ENCODE results near the gene VPS37C. TPM values are rescaled to one million over a fixed set of nuclear protein-coding genes. Genes with fewer than 3 reads are reported as not detected.

Gene VPS37C
- total RNA-seq, 8 experiments from 2014 or later, result 6.8 to 13.9 (median 11.0) TPM

- H3K4me3 ChIP-seq, result no peak overlapping the region
These were observed 35.9 kb downstream of the VPS37C start for GRCh38 chr11:61125310-61125684.

DNA sequence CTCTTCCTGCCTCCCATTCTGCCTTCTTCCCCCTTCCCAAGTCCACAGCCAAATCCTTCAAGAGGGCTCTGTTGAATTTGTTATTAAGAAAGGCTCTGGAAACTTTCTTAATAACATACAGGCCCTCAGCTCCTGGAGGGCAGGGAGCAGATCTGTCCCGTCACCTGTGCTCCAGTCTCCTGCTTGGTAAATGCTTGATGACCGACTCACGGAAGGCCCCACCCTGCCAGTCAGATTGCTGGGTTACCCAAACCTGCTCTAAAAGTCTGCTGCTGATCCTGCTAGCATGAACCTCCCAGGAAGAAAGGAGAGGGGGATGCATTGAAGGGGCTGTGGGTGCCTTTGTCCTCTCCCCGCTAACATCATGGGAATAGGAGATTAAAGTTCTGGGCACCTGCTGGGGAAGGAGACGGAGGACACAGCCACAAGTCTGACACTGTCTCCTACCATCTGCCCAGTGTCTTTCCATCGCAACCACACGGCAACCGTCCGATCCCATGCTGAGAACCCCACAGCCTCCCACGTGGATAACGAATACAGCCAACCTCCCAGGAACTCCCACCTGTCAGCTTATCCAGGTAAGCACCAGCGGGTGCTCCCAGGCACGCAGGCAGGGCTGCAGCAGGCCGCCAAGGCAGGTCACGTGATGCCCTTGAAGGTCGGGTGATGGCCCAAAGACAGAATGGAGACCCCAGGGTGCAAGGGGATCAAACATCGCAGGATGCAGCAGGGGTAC, 36.5 kb downstream of the VPS37C start:
- Histone ChIP-seq H3K27ac (no peak overlapping the region), H3K4me3 (no peak overlapping the region), H3K4me1 (replicated peaks in 1 of 2) (peaks cover 19 to 27% of the 10 kb centered on the region in 2 donors)
- in situ Hi-C loops (cut with MboI; ENCODE audit: low pct_unique_long_range_greater_than_20kb in 2 of 9, low sequenced_read_pairs in 9 of 9, unreplicated experiment in 9 of 9), result loop anchor here in 3 of 9 experiments (10.0 kb wide), 3 partner anchors 180 to 290 kb away; partner anchors contain the start of gene TMEM109 (in 2 of the 3)
- WGBS, 10 experiments, result 67 to 100% (median 89%) methylated on average over 1 to 9 of the region's 17 CpGs; no CpG with 5 or more reads in 5 of the 10 experiments
- no peak for ATAC-seq (replicated peaks in 6 of 8)

More at GRCh38 chr11:61125310-61125684, 35.9 kb downstream of the VPS37C start:
- ATAC-seq (replicated peaks in 6 of 8), result no peak
- WGBS, 10 experiments, result 0 to 83% (median 40%) methylated on average over 1 to 3 of the region's 6 CpGs; no CpG with 5 or more reads in 3 of the 10 experiments
- peaks cover 21 to 27% of the 10 kb centered on the region in 2 donors for H3K4me1 ChIP-seq (replicated peaks in 1 of 2)
- in situ Hi-C loops (cut with MboI; ENCODE audit: low pct_unique_long_range_greater_than_20kb in 2 of 9, low sequenced_read_pairs in 9 of 9, unreplicated experiment in 9 of 9), result loop anchor here in 3 of 9 experiments (10.0 kb wide), 3 partner anchors 180 to 290 kb away; partner anchors contain the start of gene TMEM109 (in 2 of the 3)
- no peak overlapping the region for H3K27ac ChIP-seq

GRCh38 chr11:61123775-61124571, 37.3 kb downstream of the VPS37C start:
- no peak for ATAC-seq (replicated peaks in 6 of 8)
- in situ Hi-C loops (cut with MboI; ENCODE audit: low pct_unique_long_range_greater_than_20kb in 2 of 9, low sequenced_read_pairs in 9 of 9, unreplicated experiment in 9 of 9), result loop anchor here in 3 of 9 experiments (10.0 kb wide), 3 partner anchors 179 to 289 kb away; partner anchors contain the start of gene TMEM109 (in 2 of the 3)
- no peak overlapping the region for H3K27ac ChIP-seq

GRCh38 chr11:61122761-61123160, 38.5 kb downstream of the VPS37C start:
- H3K27ac ChIP-seq, result no peak overlapping the region
- WGBS, 10 experiments, result 20 to 100% (median 90%) methylated on average over 2 to 10 of the region's 13 CpGs; no CpG with 5 or more reads in 3 of the 10 experiments
- no peak overlapping the region for H3K4me3 ChIP-seq
- no peak for ATAC-seq (replicated peaks in 6 of 8)
- in situ Hi-C loops (cut with MboI; ENCODE audit: low pct_unique_long_range_greater_than_20kb in 2 of 9, low sequenced_read_pairs in 9 of 9, unreplicated experiment in 9 of 9), result loop anchor here in 3 of 9 experiments (10.0 kb wide), 3 partner anchors 178 to 288 kb away; partner anchors contain the start of gene TMEM109 (in 2 of the 3)
- H3K4me1 ChIP-seq (replicated peaks in 1 of 2), result peaks cover 16 to 19% of the 10 kb centered on the region in 2 donors

More at GRCh38 chr11:61123775-61124571, 37.3 kb downstream of the VPS37C start:
- WGBS, 10 experiments, result 80 to 88% methylated on average over 3 of the region's 13 CpGs; no CpG with 5 or more reads in 8 of the 10 experiments
- Histone ChIP-seq H3K4me3 (no peak overlapping the region), H3K4me1 (replicated peaks in 1 of 2) (peaks cover 16 to 24% of the 10 kb centered on the region in 2 donors)

GRCh38 chr11:61121917-61122316, 39.3 kb downstream of the VPS37C start:
- WGBS, 10 experiments, result 50 to 100% (median 89%) methylated on average over 1 to 2 of the region's 2 CpGs; no CpG with 5 or more reads in 5 of the 10 experiments

GRCh38 chr11:61121192-61121831, 39.9 kb downstream of the VPS37C start:
- in situ Hi-C loops (cut with MboI; ENCODE audit: low pct_unique_long_range_greater_than_20kb in 2 of 9, low sequenced_read_pairs in 9 of 9, unreplicated experiment in 9 of 9), result loop anchor here in 3 of 9 experiments (10.0 kb wide), 3 partner anchors 177 to 287 kb away; partner anchors contain the start of gene TMEM109 (in 2 of the 3)
- ATAC-seq (replicated peaks in 6 of 8), result peak in 5 of 8 experiments; percentile 13 to 32 (median 16)
- Histone ChIP-seq H3K4me1 (replicated peaks in 1 of 2) (peaks cover 16 to 17% of the 10 kb centered on the region in 2 donors), H3K4me3 (no peak overlapping the region), H3K27ac (peak overlapping the region in 1 of 2 donors; percentile 15)
- 39 to 100% (median 90%) methylated on average over 1 to 10 of the region's 15 CpGs; no CpG with 5 or more reads in 4 of the 10 experiments for WGBS, 10 experiments

More at GRCh38 chr11:61121917-61122316, 39.3 kb downstream of the VPS37C start:
- peaks cover 16 to 19% of the 10 kb centered on the region in 2 donors for H3K4me1 ChIP-seq (replicated peaks in 1 of 2)
- ATAC-seq (replicated peaks in 6 of 8), result no peak
- no peak overlapping the region for H3K27ac ChIP-seq
- in situ Hi-C loops (cut with MboI; ENCODE audit: low pct_unique_long_range_greater_than_20kb in 2 of 9, low sequenced_read_pairs in 9 of 9, unreplicated experiment in 9 of 9), result loop anchor here in 3 of 9 experiments (10.0 kb wide), 3 partner anchors 177 to 287 kb away; partner anchors contain the start of gene TMEM109 (in 2 of the 3)
- no peak overlapping the region for H3K4me3 ChIP-seq

DNA sequence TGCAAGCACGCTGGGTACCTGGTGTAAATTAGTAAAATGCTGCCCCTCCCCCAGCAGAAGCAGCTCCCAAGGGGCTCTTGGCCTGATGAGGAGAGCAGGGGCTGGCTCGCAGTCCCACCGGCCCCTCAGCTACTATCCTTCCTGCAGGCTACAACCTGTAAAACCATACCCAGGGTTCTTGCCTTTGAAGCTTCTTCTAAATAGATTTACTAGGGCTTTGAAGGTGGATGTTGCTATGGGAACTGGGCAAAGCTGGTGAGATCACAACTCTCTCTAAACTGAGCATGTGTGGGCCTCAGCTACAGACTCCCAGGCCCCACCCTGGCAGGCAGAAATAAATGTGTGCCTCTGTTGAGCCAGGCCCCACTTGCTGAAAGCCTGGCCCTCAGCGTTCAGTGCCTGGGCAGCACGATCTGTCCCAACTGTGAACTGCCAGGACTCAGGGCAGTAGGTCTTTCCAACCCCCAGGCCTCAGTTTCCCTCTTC, 40.5 kb downstream of the VPS37C start:
- H3K4me3 ChIP-seq, result no peak overlapping the region
- H3K27ac ChIP-seq, result peak overlapping the region in 1 of 2 donors; percentile 15
- ATAC-seq (replicated peaks in 6 of 8), result peak; percentile 84 to 97 (median 94)
- in situ Hi-C loops (cut with MboI; ENCODE audit: low pct_unique_long_range_greater_than_20kb in 2 of 9, low sequenced_read_pairs in 9 of 9, unreplicated experiment in 9 of 9), result loop anchor here in 3 of 9 experiments (10.0 kb wide), 3 partner anchors 176 to 286 kb away; partner anchors contain the start of gene TMEM109 (in 2 of the 3)
- WGBS, 10 experiments, result 7 to 80% (median 41%) methylated on average over 1 to 5 of the region's 5 CpGs; no CpG with 5 or more reads in 5 of the 10 experiments
- H3K4me1 ChIP-seq (replicated peaks in 1 of 2), result peaks cover 14 to 16% of the 10 kb centered on the region in 2 donors

GRCh38 chr11:61120099-61120705, 41.0 kb downstream of the VPS37C start:
- no peak overlapping the region for H3K4me3 ChIP-seq
- peaks cover 14% of the 10 kb centered on the region in 2 donors for H3K4me1 ChIP-seq (replicated peaks in 1 of 2)
- peak overlapping the region in 1 of 2 donors; percentile 1 for H3K27ac ChIP-seq
- peak in 6 of 8 experiments; percentile 8 to 52 (median 46) for ATAC-seq (replicated peaks in 6 of 8)
- in situ Hi-C loops (cut with MboI; ENCODE audit: low pct_unique_long_range_greater_than_20kb in 2 of 9, low sequenced_read_pairs in 9 of 9, unreplicated experiment in 9 of 9), result loop anchor here in 3 of 9 experiments (10.0 kb wide), 3 partner anchors 175 to 285 kb away; partner anchors contain the start of gene TMEM109 (in 2 of the 3)
- 55 to 96% (median 80%) methylated on average over 1 to 8 of the region's 14 CpGs; no CpG with 5 or more reads in 3 of the 10 experiments for WGBS, 10 experiments

DNA sequence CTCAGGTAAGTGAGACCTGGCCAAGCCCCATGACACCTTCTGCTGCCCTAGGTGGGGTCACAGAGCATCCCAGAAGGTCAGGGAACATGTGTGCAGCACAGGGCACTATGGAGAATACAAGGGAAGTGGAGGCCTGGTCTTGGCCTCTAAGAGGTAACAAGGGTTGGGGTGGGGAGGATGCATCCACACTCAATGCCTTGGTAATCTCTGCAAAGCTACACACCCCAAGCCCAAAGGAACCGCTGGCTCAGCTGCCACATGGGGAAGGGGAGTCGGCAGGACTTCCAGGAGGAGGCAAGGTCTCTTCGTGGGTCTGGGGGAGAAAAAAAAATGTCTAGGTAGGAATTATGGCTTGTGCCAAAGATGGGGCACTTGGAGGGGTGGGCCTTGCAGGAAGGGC, 41.7 kb downstream of the VPS37C start:
- WGBS, 10 experiments, result 38 to 100% (median 95%) methylated on average over 1 to 3 of the region's 3 CpGs; no CpG with 5 or more reads in 6 of the 10 experiments
- Histone ChIP-seq H3K4me1 (replicated peaks in 1 of 2) (peaks cover 11 to 14% of the 10 kb centered on the region in 2 donors), H3K4me3 (no peak overlapping the region), H3K27ac (no peak overlapping the region)
- in situ Hi-C loops (cut with MboI; ENCODE audit: low pct_unique_long_range_greater_than_20kb in 2 of 9, low sequenced_read_pairs in 9 of 9, unreplicated experiment in 9 of 9), result no loop called here
- ATAC-seq (replicated peaks in 6 of 8), result no peak

- WGBS, 10 experiments, result 40 to 100% (median 86%) methylated on average over 1 to 7 of the region's 9 CpGs; no CpG with 5 or more reads in 6 of the 10 experiments
- Histone ChIP-seq H3K27ac (no peak overlapping the region), H3K4me1 (replicated peaks in 1 of 2) (peaks cover 11 to 14% of the 10 kb centered on the region in 2 donors), H3K4me3 (no peak overlapping the region)
- in situ Hi-C loops (cut with MboI; ENCODE audit: low pct_unique_long_range_greater_than_20kb in 2 of 9, low sequenced_read_pairs in 9 of 9, unreplicated experiment in 9 of 9), result no loop called here
- ATAC-seq (replicated peaks in 6 of 8), result no peak
These were observed 42.2 kb downstream of the VPS37C start for GRCh38 chr11:61119055-61119454.

GRCh38 chr11:61118406-61118805, 42.8 kb downstream of the VPS37C start:
- in situ Hi-C loops (cut with MboI; ENCODE audit: low pct_unique_long_range_greater_than_20kb in 2 of 9, low sequenced_read_pairs in 9 of 9, unreplicated experiment in 9 of 9), result no loop called here
- Histone ChIP-seq H3K4me1 (replicated peaks in 1 of 2) (peaks cover 11 to 14% of the 10 kb centered on the region in 2 donors), H3K27ac (no peak overlapping the region), H3K4me3 (no peak overlapping the region)
- ATAC-seq (replicated peaks in 6 of 8), result no peak
- 80 to 90% (median 87%) methylated on average over 2 to 4 of the region's 9 CpGs; no CpG with 5 or more reads in 7 of the 10 experiments for WGBS, 10 experiments
